Amniotic stem cell (primary cell): Measurements from ENCODE around the gene VTI1A.

Experiments
- DNase-seq: peaks from one replicate; lab custom pipeline; 2025; lab: John Stamatoyannopoulos, UW

VTI1A gene

DNA sequence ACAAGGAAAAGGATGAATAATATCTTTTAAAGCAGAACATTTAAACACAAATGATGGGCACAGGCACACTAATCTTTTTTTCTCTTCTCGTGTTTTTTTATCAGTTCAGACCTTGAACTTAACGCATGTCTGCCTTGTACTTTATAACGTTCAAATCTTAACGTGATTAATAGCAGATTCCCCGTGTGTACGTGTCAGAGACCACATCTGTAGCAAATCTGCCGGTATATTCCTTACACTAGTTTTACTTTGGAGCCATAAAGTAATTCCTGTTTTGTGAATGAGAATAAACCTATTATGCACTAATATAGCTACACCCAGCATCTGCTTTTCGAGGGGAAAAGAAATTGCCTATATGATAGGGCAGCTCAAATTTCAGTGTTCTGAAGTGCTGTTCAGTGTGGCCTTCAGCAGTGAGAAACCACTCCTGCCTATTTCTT, 337.0 kb downstream of the VTI1A start:
- DNase-seq = no peak

DNA sequence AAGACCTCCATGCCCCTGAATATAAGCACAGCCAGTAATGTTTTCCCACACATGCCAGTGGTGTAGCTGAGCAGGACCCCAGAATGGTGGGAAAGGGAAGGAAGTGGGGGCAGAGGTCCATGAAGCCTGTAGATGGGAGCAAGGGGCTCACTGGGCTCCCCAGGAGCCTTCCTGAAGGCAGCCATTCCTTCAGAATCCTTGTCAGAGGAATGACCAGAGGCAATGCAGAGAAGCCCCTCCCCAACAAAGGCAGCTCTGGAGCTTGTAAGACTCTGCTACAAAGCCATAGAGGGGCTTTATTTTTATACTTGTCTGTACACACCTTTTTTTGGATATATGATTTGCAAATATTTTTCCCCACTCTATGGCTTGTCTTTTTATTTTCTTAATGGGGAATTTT, 338.1 kb downstream of the VTI1A start:
- DNase-seq = no peak

DNA sequence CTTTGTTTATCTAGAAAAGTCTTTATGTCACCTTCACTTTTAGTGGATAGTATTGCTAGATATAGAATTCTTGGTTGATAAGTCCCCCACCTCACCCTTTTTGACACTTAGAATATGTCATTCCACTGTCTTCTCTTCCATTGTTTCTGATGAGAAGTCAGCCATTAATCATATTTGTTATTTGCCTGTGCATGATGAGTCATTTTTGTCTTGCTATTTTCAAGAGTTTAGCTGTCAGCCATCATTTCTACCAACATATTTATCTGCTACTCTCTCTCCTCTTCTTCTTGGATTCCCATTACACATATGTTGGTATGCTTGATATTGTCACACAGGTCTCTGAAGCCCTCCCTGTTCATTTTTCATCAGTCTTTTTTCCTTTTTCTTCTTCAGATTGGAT, 342.2 kb downstream of the VTI1A start:
- DNase-seq = no peak

DNA sequence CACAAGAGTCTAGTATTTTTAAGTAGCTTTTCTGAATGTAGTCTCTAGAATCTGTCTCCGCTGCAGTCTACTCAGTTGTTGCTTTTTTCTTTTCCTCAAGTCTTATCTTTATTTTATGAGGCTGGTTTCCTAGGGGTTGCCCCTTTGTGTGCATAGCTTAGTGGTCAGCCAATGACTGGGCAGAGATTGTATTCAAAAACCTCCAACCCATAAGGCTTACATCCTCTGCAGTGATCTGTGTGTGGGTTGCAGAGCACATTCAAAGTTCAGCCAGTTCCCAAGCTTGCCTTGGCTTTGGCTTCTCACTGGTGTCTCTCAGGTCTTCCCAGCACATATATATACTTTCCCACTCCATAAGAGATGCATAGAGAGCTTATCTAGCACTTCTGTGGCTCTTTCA, 343.0 kb downstream of the VTI1A start:
- DNase-seq = no peak

DNA sequence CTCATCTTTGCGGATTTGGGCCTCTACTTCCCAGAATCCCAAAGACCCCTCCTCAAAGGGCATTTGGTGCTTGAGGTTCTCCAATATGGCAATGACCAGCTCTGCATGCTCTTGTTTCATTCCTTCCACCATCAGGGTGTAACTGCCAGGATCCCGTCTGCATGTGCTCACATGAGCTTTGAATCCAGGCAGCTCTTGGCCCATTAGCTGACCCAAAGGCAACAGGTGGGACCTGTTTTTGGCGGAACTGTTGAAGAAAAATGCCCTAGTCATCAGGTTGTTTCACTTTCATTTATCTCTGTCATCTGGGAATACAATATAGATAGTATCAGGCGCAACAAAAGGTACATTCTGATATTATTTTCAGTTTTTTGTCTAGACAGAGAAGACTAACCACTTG, 343.9 kb downstream of the VTI1A start:
- DNase-seq = no peak

DNA sequence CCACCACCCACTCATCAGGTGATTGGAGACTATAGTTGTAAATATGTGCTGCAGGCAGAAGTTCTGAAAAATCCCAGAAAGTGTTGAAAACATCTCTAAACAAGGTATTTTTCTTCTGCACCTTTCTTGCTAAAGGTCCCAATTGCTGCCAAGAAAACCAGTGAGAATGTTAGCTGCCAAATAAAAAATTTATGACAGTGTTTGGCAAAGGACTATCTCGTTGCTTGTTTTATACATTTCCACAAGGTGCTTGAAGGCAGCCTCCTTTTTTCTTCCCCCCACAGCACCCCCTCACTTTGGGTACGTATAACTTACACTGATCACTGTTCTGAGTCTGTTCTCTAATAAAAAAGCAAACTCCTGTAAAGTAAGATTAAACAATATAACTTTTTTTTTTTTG, 344.4 kb downstream of the VTI1A start:
- no peak for DNase-seq

DNA sequence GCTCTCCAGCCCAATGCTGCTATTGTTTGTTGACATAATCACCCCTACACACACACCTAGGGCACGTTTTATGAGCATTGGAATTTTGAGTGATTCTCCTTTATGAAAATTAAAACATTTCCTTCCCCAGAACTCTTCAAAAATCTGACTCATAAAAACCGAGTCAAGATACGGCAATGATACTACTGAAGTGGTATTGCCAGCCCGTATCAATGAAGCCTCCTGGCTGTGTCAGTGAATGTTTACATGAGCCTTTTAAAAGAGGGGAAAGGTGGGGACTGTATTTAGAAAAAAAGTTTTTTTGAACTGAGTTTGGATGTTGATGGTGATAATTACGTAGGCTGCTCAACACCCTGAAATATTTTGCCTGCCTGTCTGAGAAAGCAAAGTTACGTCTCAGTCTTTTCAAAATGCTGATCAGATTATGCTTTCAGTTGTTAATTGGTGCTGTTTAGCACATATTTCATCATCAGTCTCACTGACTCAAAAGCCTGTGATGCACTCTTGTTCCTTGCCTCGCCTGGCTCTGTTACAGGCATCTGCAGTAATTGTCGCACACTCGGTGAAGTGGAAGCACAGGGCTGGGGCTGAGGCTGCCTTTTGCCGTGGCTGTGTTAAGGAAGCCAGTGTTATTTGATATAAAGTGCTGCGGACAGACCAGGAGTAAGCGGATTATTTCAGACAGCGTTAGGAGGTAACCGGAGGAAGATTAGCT, 345.6 kb downstream of the VTI1A start:
- DNase-seq = no peak

DNA sequence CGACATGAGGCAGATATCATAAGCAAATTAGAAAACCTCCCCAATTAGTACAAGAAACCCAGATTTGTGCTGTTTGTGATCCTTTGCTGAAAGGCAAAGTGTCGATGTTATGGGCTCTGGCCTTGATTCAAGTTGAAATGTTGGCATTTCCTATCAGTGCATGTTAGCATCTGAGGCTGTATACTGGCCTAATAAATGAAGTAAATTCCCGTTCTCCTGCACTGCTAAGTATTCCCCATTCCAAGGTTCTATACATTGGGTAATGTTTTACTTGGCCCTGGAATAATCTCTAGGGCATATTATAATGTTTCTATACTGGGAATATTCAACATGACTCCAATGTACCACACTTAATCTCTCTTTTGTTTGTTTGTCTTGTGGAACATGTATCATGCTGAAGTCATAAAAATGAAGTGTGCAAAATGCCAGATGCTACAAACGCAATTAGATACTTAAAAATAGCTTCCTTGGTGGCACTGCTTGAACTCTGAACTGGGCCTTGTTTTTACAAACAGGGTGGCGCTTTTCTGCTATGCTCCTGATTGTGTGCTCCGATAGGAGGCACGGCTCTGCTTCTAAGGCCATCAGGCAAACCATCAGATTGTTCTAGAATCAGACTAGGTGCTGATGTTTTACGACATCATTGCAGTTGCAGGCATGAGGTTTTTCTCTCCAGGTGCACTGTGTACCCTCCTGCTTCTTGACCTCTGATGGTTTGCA, 346.3 kb downstream of the VTI1A start:
- no peak for DNase-seq

DNA sequence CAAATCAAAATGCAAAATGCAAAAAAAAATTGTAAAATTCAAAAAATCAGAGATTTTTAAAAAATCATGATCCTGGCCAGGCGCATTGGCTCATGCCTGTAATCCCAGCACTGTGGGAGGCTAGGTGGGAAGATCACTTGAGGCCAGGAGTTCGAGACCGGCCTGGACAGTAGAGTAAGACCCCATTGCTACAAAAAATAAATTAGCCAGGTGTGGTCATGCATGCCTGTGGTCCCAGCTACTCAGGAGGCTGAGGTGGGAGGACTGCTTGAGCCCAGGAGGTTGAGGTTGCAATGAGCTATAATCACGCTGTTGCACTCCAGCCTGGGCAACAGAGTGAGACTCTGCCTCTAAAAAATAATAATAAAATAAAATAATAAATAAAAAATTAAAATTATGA, 347.2 kb downstream of the VTI1A start:
- no peak for DNase-seq

DNA sequence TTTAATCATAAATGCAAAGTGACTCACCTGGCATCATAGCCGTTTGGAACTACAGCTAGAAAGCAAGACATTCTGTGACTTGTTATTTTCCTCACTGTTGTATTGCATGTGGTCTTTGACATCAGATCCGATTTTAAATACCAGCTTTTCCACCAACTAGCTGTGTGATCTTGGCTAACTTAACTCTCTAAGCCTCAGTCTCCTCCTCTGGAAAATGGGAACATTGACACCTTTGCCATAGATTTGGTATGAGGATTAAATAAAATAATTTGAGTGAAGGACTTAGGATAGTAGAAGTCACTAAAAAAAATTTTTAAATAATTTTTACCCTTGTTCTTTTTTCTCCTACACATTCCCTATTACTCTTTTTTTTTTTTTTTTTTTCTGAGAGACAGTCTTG, 348.1 kb downstream of the VTI1A start:
- DNase-seq = no peak

DNA sequence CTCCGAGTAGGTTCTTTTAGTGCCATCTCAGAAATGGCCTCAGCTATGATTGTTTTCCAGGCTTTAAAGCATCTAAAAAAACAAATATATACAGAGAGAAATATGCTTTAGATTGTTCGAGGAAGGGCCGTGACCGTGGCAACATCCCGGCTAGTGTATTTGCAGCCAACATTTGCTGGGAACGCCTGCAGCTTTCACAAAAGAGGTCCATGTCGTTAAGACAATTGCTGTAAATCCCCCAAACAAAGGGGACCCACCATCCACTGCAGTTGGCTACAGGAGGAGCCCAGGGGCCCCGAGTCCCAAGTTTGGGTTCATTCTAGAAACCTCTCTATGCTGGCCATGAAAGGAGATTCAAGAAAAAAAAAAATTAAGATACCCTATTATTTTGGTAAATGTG, 350.2 kb downstream of the VTI1A start:
- no peak for DNase-seq

DNA sequence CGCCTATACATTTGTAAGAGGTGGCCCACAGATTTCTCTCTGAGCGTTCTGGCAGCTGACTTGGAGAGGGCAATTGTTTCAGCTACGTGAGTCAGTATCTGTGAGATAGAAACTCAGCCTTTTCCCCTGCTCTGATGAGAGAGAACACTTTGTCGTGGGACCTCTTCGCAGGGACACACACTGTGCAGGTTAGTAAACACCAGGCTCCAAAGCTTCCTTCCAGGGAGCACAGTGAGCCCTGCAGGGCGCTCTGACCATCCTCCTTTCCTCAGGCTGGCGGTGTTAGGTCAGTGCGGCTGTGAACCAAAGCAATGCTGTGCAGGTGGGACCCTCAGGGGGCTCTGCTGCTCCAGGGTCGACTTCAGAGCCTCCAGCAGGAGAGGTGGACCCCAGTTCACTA, 350.8 kb downstream of the VTI1A start:
- DNase-seq = no peak

DNA sequence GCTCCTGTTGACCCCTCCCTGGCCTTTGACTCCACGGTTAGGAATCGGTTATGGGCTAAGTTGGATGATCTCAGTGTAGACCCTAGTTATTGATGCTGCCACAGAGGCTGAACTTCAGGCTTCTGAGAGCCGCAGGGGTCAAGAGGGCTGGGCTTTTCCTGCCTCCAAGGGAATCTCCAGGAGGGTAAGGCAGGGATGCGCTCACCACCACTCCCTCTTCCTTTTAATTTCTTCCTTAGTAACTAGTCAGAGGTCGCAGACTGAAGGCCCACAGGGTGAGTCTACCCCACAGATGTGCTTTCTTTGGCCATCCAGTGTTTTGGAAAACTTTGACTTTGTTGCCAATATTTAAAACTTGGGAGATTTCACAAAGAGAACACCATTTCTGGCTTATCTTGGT, 352.0 kb downstream of the VTI1A start:
- DNase-seq = no peak

DNA sequence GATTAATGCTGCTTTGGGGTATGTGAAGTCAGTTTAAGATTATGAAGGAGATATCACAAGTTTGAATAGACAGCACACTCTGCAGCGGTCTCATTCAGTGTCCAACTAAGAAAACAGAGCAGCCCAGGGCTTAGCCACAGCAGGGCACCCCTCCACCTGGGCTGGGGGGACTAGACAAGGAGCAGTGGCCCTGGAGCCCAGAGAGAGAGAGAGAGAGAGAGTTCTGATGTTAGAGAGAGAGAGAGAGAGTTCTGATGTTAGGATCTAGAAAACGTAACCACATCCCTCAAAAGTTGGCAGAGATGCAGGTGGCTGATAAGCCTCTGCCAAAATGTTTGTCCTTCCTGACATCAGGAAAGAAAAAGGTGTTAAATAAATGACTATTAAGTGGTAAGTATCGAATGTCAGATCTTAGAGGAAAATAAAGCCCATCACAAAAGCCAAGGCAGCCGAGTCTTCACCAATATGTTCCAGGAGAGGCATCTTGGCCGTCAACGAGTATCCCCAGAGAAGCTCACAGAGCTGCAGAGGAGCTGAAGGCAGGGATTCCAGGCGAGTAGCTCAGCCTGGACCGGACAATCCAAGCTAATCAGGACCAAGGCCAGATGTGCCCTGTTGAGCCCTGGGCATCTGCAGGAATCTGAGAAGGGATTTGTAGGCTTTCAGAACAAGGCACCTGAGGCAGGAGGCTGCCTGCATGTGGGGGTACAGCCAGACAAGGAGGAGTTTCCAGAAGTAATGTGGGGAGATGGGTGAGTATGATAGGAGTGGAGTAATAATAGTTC, 352.9 kb downstream of the VTI1A start:
- no peak for DNase-seq

DNA sequence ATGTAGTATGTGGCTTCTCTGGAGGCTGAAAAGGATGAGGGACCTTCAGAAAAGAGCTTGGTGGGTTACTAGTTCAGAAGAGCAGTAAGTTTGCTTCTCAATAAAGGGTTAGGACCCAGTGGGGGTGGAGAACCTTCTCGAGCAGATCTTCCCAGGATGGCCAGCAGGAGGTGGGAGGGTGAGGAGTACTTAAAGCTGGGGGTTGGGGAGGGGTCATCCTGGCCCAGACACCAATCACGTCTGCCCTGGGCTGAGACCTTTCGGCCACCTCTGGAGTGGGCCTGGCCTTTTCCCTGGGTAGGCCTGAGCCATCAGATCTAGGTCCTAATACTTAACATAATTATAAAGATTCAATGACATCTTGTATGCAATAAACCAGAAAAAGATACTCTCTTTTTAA, 354.0 kb downstream of the VTI1A start:
- DNase-seq = no peak

DNA sequence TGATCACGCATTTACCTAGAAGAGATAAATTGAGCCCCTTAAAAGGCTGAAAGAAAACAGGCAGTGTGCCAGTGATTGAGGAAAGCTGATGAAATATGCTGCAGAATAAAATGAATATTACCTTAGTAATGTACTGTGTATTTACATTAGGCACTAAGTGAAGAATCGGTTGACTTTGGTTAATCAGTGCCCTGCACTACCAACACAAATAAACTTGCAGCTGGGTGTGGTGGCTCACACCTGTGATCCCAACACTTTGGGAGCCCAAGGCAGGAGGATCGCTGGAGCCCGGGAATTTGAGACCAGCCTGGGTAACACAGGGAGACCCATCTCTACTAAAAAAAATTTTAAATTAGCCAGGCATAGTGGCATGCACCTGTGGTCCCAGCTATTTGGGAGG, 354.7 kb downstream of the VTI1A start:
- no peak for DNase-seq

DNA sequence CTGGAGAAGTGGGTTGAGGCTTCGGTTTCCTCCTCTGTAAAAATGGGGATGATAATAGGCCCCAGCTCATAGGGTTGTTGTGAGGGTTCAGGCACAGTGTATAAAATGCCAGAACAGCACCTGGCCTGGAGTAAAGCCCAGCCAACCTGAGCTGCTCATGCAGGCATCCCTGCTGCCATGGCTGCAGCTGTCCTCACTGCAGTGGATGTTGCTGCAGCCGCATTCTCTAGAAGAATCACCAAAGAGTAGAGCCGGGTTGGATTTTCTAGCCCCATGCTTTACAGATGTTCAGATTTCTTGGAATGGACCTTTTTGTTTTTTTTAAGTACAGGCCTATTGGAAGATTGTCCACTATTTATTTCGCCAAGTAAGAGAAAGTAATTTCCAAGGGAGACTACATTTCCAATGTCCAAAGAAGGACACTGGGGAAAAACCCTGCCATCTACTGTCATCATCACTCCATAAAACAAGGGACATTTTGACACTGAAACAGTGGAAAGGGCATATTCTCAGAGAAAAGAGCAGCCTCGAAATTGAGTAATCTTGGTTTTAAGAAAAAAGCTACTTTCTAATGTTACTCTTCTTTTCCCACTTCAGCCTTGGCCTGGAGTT, 355.5 kb downstream of the VTI1A start:
- no peak for DNase-seq

DNA sequence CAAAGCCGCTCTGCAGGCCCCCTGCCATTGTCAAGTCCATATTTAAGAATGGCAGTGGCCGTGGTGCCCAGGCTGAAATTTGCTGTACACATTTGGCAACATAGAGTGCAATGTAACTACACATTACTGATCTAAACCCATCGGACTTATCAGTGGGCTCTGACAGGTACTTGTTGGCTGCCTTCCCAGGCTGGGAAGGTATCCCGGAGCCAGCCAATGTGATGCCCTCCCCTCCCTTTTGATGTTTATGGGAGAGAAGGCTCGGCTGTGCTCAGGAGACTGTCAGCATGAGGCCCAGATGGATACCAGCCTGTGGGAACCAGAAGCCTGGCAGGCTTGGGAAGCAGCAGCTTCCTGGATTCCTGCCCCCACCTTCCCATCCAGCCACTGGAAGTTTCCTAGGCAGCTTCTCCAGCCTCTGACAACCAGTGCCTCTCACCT, 357.0 kb downstream of the VTI1A start:
- no peak for DNase-seq

DNA sequence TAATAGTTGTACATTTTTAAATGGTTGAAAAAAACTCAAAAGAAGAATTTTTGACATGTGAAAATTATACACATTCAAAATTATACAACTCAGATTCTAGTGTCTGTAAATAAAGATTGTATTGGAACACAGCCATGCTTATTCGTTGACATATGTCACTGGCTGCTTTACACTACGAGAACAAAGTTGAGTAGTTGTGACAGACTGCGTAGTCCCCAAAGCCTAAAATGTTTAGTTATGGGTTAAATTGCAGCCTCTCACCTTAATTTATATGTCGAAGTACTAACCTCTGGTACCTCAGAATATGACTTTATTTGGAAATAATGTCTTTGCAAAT, 358.2 kb downstream of the VTI1A start:
- no peak for DNase-seq

DNA sequence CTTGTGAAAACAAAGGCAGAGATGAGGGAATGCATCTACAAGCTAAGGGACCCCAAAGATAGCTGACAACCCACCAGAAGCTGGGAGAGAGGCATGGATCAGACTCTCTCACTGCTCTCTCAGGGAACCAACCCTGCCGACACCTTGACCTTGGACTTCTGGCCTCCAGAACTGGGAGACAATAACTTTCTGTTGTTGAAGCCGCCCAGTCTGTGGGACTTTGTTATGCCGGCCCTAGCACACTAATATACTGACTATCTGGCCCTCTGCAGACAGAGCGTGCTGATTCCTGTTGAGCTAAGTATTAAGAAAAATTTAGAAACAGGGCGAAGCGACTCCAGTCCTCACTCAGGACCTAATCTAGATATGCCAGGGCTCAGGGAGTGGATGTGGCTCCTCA, 358.7 kb downstream of the VTI1A start:
- DNase-seq = no peak

DNA sequence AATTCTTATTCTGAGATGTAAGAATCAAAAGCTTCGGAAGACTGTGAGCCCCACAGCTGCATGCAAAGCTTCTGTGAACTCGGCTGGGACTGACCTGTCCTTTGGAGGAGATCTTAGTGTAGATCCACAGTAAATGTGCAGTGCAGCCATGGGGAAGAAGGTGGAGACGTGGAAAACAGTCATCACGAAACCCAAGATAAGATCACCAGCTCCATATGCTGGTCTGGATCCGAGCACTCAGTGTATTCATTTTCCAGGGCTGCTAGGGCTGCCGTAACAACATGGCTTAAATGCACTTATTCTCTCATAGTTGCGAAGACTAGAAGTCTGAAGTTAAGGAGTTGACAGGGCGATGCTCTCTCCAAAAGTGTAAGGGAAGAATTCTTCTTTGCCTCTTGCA, 360.0 kb downstream of the VTI1A start:
- no peak for DNase-seq

DNA sequence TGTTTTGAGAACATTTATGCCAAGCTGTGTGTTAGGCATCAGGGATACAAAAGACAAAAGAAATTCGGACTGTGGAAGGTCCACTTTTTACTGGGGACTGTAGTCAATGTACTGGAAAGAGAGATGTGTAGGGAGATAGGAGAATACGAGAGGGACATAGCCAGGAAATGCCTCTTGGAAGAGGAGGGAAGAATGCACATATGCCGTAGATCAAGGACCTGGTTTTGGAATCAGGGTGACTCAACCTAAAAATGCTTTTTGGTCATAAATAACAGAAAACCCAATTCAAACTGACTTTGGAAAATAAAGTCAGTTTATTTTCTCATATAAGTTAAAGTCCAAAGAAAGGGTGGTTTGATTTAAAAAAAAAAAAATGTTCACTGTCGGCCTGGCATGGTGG, 362.7 kb downstream of the VTI1A start:
- DNase-seq = no peak

DNA sequence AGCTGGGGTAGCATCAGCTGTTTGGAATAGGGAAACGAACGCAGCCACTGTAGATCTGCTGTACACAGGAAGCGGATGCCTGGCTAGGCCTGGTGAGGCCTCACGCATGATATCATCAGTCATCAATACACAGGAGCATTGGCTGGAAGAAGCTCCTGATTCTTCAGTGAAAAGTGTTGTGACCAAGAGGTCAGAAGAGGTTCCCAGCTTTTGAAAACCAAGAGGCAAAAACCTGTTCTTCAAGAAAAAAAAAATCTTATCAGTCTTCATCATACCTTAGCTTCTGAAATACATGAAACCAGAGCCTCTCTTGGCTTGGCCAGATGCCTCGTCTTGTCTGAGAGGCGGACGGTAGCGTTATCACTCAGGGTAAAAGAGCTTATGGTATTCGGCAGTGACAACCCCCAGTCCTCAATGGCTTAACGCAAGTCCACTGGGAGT, 363.7 kb downstream of the VTI1A start:
- no peak for DNase-seq
